Measurements from ENCODE around the gene HOXA11.

HOXA11 gene

GRCh38 chr7:27147199-27148030 is 37.6 kb downstream of the HOXA11 start, which contains the start of gene HOXA6:
Gene HOXA6 (minus strand): TSS chr7:27147774. CDS start chr7:27147749, 25 bp downstream.
- no peak for DNase-seq (ENCODE audit: low spot score)

GRCh38 chr7:27146491-27147198 is 38.4 kb downstream of the HOXA11 start:
- DNase-seq (ENCODE audit: low spot score) = no peak

- DNase-seq (ENCODE audit: low spot score) = no peak
Observed at GRCh38 chr7:27145914-27146412, 39.1 kb downstream of the HOXA11 start.

GRCh38 chr7:27145165-27145913 is 39.7 kb downstream of the HOXA11 start:
- no peak for DNase-seq (ENCODE audit: low spot score)

- no peak for DNase-seq (ENCODE audit: low spot score)
Observed at GRCh38 chr7:27144781-27145164, 40.3 kb downstream of the HOXA11 start.

GRCh38 chr7:27143950-27144780 is 40.9 kb downstream of the HOXA11 start:
- no peak for DNase-seq (ENCODE audit: low spot score)

- DNase-seq (ENCODE audit: low spot score) = peak; percentile 93
Observed at GRCh38 chr7:27143023-27143949, 41.7 kb downstream of the HOXA11 start, which contains the start of gene HOXA5. Gene HOXA5 (minus strand): TSS chr7:27143681. CDS start chr7:27143607, 74 bp downstream.

GRCh38 chr7:27142580-27143022 is 42.4 kb downstream of the HOXA11 start:
- DNase-seq (ENCODE audit: low spot score) = no peak

GRCh38 chr7:27141923-27142579 is 43.0 kb downstream of the HOXA11 start:
- no peak for DNase-seq (ENCODE audit: low spot score)

GRCh38 chr7:27141137-27141922 is 43.7 kb downstream of the HOXA11 start:
- DNase-seq (ENCODE audit: low spot score) = no peak

GRCh38 chr7:27140126-27140857 is 44.7 kb downstream of the HOXA11 start:
- DNase-seq (ENCODE audit: low spot score) = no peak

- no peak for DNase-seq (ENCODE audit: low spot score)
Observed at GRCh38 chr7:27139334-27140125, 45.5 kb downstream of the HOXA11 start.

GRCh38 chr7:27138985-27139333 is 46.1 kb downstream of the HOXA11 start:
- no peak for DNase-seq (ENCODE audit: low spot score)

GRCh38 chr7:27138472-27138871 is 46.6 kb downstream of the HOXA11 start:
- no peak for DNase-seq (ENCODE audit: low spot score)

GRCh38 chr7:27137640-27138315 is 47.3 kb downstream of the HOXA11 start:
- DNase-seq (ENCODE audit: low spot score) = no peak

GRCh38 chr7:27134392-27134791 is 50.6 kb downstream of the HOXA11 start:
- no peak for DNase-seq (ENCODE audit: low spot score)
